Fibroblast of skin of abdomen (primary cell): Measurements from ENCODE around the gene UGP2.
A peak's percentile ranks its signal among the peaks of the same experiment; 100 is the strongest.
"Not testable (repeated sequence)": the region's sequence is repeated elsewhere in the genome, so short reads cannot be mapped to it uniquely, and the experiment has no call there.

Experiments used
- DNase-seq: peaks from one replicate; pipeline ENCODE4 v3.0.0-alpha.2; 2013

UGP2 gene

GRCh38 chr2:63894167-63894566 is 52.5 kb downstream of the UGP2 start:
- no peak for DNase-seq

GRCh38 chr2:63898839-63899238 is 57.1 kb downstream of the UGP2 start:
- no peak for DNase-seq

GRCh38 chr2:63899639-63900038 is 57.9 kb downstream of the UGP2 start:
- no peak for DNase-seq

- DNase-seq: no peak
Measured at GRCh38 chr2:63902149-63902548, 60.5 kb downstream of the UGP2 start.

- DNase-seq: peak; percentile 10
Measured at GRCh38 chr2:63903003-63903402, 61.3 kb downstream of the UGP2 start.

- DNase-seq: no peak
Measured at GRCh38 chr2:63914311-63914710, 72.6 kb downstream of the UGP2 start.

GRCh38 chr2:63926815-63927214 is 85.1 kb downstream of the UGP2 start:
- no peak for DNase-seq

- not testable (repeated sequence) for DNase-seq
Measured at GRCh38 chr2:63932104-63932503, 90.4 kb downstream of the UGP2 start.
